IMR-90 (cell line): ENCODE results near the gene SYNE1.

ENCODE experiments used
- CTCF ChIP-seq: conservative IDR thresholded peaks from 2 replicates; pipeline ENCODE4 v1.5.1; 2012; ENCODE audit warnings: mild to moderate bottlenecking, low read depth, low read length, improper control_type of control experiment
- MXI1 ChIP-seq: IDR thresholded peaks from 2 replicates; pipeline ENCODE4 v1.6.1; 2012; ENCODE audit warnings: low read depth, mild to moderate bottlenecking, low read length, moderate library complexity, borderline replicate concordance

GRCh38 chr6:152186840-152187239, 450.3 kb downstream of the SYNE1 start:
- TF ChIP-seq CTCF = no peak
- TF ChIP-seq MXI1 = no peak
